GM12874 (cell line): ENCODE results near the gene TMEM135.

Source experiments
- CTCF ChIP-seq: IDR thresholded peaks from 2 replicates; pipeline ENCODE4 v1.5.1; 2011; ENCODE audit warnings: low read depth, mild to moderate bottlenecking, control low read depth, low read length, moderate library complexity; ENCODE audit not compliant: insufficient read depth

TMEM135 gene

GRCh38 chr11:87194985-87195820, 157.5 kb downstream of the TMEM135 start:
- TF ChIP-seq CTCF, result no peak

GRCh38 chr11:87198266-87198881, 160.6 kb downstream of the TMEM135 start:
- no peak for TF ChIP-seq CTCF

- no peak for TF ChIP-seq CTCF
These were observed 163.6 kb downstream of the TMEM135 start for GRCh38 chr11:87201376-87201775.

- TF ChIP-seq CTCF, result no peak
These were observed 166.3 kb downstream of the TMEM135 start for GRCh38 chr11:87203907-87204602.

GRCh38 chr11:87212891-87213290, 175.2 kb downstream of the TMEM135 start:
- no peak for TF ChIP-seq CTCF

GRCh38 chr11:87213444-87213843, 175.7 kb downstream of the TMEM135 start:
- no peak for TF ChIP-seq CTCF

GRCh38 chr11:87215236-87215635, 177.5 kb downstream of the TMEM135 start:
- TF ChIP-seq CTCF, result no peak
